H1 (cell line): ENCODE data around the gene COQ10B. TPM values are rescaled to one million over a fixed set of nuclear protein-coding genes. Genes with fewer than 3 reads are reported as not detected.

Experiments
- CTCF ChIA-PET: fragments of 300-600 bp; sonication (Branson Sonifier 250); formaldehyde crosslinking; loops from one replicate; lab custom pipeline; 2021; ENCODE audit not compliant: partially characterized antibody; lab: Charles Lee
- POLR2A ChIA-PET: fragments of 300-600 bp; sonication (Branson Sonifier 250); formaldehyde crosslinking; loops from one replicate; lab custom pipeline; 2021; ENCODE audit warnings: inconsistent platforms; ENCODE audit not compliant: partially characterized antibody; lab: Charles Lee
- DNase-seq, 2 experiments: peaks; one replicate each; pipeline versions ENCODE4 v3.0.0 to v3.0.0-alpha.2; 2010 to 2022; ENCODE audit warnings: low spot score in 2 of 2, low read depth in 1 of 2, mixed read lengths in 1 of 2
- FAIRE-seq: peaks from 2 replicates; lab custom pipeline; 2011; peaks lifted over from hg19 to GRCh38; lab: Jason Lieb, UNC
- H2AFZ ChIP-seq: 2 replicates; pipeline ENCODE4 v1.8.1; 2012; ENCODE audit warnings: low read length, inconsistent platforms
- H2AK5ac ChIP-seq: 2 replicates; pipeline ENCODE4 v1.6.1; 2013; ENCODE audit warnings: low read depth, low read length
- H2BK120ac ChIP-seq: replicated peaks from 2 replicates; pipeline ENCODE3; 2013; ENCODE audit warnings: low read depth, low read length, inconsistent platforms
- H2BK12ac ChIP-seq: 2 replicates; pipeline ENCODE4 v1.6.1; 2013; ENCODE audit warnings: low read depth, low read length
- H2BK15ac ChIP-seq: 2 replicates; pipeline ENCODE4 v1.6.1; 2013; ENCODE audit warnings: low read length
- H2BK20ac ChIP-seq: 2 replicates; pipeline ENCODE4 v1.6.1; 2013; ENCODE audit warnings: low read length
- H2BK5ac ChIP-seq: 2 replicates; pipeline ENCODE4 v1.6.1; 2013; ENCODE audit warnings: low read depth, low read length
- H3K14ac ChIP-seq: 2 replicates; pipeline ENCODE4 v1.6.1; 2013; ENCODE audit warnings: inconsistent platforms; ENCODE audit not compliant: insufficient read length
- H3K18ac ChIP-seq: 2 replicates; pipeline ENCODE4 v1.6.1; 2013; ENCODE audit warnings: low read length; ENCODE audit errors: extremely low read depth
- H3K23ac ChIP-seq: 2 replicates; pipeline ENCODE4 v1.6.1; 2013; ENCODE audit warnings: inconsistent platforms; ENCODE audit not compliant: insufficient read length
- H3K23me2 ChIP-seq: 2 replicates; pipeline ENCODE4 v1.6.1; 2013; ENCODE audit warnings: low read depth, low read length
- H3K27ac ChIP-seq: 2 replicates; pipeline ENCODE4 v1.6.1; 2011; ENCODE audit warnings: low read depth, low read length, inconsistent platforms
- H3K27me3 ChIP-seq, 4 experiments: replicated peaks in 1 of 4; 1 replicate in 1 of 4; 2 replicates in 3 of 4; pipeline versions ENCODE4 v1.6.1 to v1.8.1; 2011 to 2013; ENCODE audit warnings: low read length in 3 of 4, mild to moderate bottlenecking in 3 of 4, inconsistent platforms in 2 of 4, mixed read lengths in 2 of 4, moderate library complexity in 1 of 4; ENCODE audit not compliant: control insufficient read depth in 3 of 4, insufficient read depth in 3 of 4; ENCODE audit errors: extremely low read depth in 1 of 4
- H3K36me3 ChIP-seq, 4 experiments: 2 replicates each; pipeline versions ENCODE4 v1.6.1 to v1.8.1; 2011 to 2013; ENCODE audit warnings: mild to moderate bottlenecking in 4 of 4, low read length in 3 of 4, moderate library complexity in 2 of 4, control low read depth in 1 of 4, inconsistent platforms in 1 of 4; ENCODE audit not compliant: insufficient read depth in 4 of 4, control insufficient read depth in 2 of 4
- H3K4ac ChIP-seq: replicated peaks from 2 replicates; pipeline ENCODE3; 2013; ENCODE audit warnings: low read length, low read depth, mixed read lengths, inconsistent platforms; ENCODE audit not compliant: insufficient read length
- H3K4me1 ChIP-seq, 4 experiments: replicated peaks in 1 of 4; 1 replicate in 1 of 4; 2 replicates in 3 of 4; pipeline versions ENCODE4 v1.6.1 to v1.8.1; 2011 to 2013; ENCODE audit warnings: low read length in 3 of 4, inconsistent platforms in 2 of 4, mixed read lengths in 1 of 4; ENCODE audit not compliant: insufficient read depth in 4 of 4, control insufficient read depth in 3 of 4
- H3K4me2 ChIP-seq, 2 experiments: 2 replicates each; pipeline versions ENCODE4 v1.6.1 to v1.8.1; 2011 to 2013; ENCODE audit warnings: low read depth in 2 of 2, low read length in 2 of 2, control low read depth in 1 of 2, inconsistent platforms in 1 of 2, mild to moderate bottlenecking in 1 of 2; ENCODE audit not compliant: insufficient read depth in 1 of 2
- H3K4me3 ChIP-seq, 4 experiments: fragments of 200-600, 300-600 bp in 1 of 4; sonication (generic), shearing (Covaris generic), sonication (Bioruptor Twin) in 1 of 4; 2 replicates each; pipeline versions ENCODE4 v1.5.1 to v1.8.1; 2011 to 2016; ENCODE audit warnings: low read length in 4 of 4, low read depth in 3 of 4, control low read depth in 2 of 4, inconsistent platforms in 2 of 4, mild to moderate bottlenecking in 2 of 4, mixed read lengths in 1 of 4, moderate library complexity in 1 of 4; ENCODE audit not compliant: insufficient read depth in 2 of 4; ENCODE audit errors: extremely low read depth in 1 of 4
- H3K56ac ChIP-seq: replicated peaks from 2 replicates; pipeline ENCODE3; 2013; ENCODE audit warnings: low read depth, mild to moderate bottlenecking, mixed read lengths, low read length, inconsistent platforms; ENCODE audit not compliant: insufficient read length
- H3K79me1 ChIP-seq: 2 replicates; pipeline ENCODE4 v1.6.1; 2013; ENCODE audit warnings: low read depth, low read length, control low read depth
- H3K79me2 ChIP-seq, 2 experiments: 2 replicates each; pipeline versions ENCODE4 v1.6.1 to v1.8.1; 2012 to 2013; ENCODE audit warnings: low read length in 2 of 2, mild to moderate bottlenecking in 2 of 2, inconsistent platforms in 1 of 2; ENCODE audit not compliant: insufficient read depth in 2 of 2, control insufficient read depth in 1 of 2
- H3K9ac ChIP-seq, 4 experiments: replicated peaks in 1 of 4; 1 replicate in 1 of 4; 2 replicates in 3 of 4; pipeline versions ENCODE4 v1.6.1 to v1.8.1; 2011 to 2013; ENCODE audit warnings: low read depth in 3 of 4, low read length in 3 of 4, control low read depth in 2 of 4, mild to moderate bottlenecking in 2 of 4, moderate library complexity in 2 of 4, inconsistent platforms in 1 of 4; ENCODE audit errors: extremely low read depth in 1 of 4
- H3K9me3 ChIP-seq, 2 experiments: 2 replicates each; pipeline versions ENCODE4 v1.6.1 to v1.8.1; 2012 to 2013; ENCODE audit warnings: mild to moderate bottlenecking in 2 of 2, moderate library complexity in 2 of 2, control low read depth in 1 of 2, inconsistent platforms in 1 of 2, low read depth in 1 of 2, low read length in 1 of 2, mixed read lengths in 1 of 2; ENCODE audit not compliant: insufficient read depth in 2 of 2
- H4K20me1 ChIP-seq, 2 experiments: replicated peaks in 1 of 2; 2 replicates each; pipeline versions ENCODE3 to v1.8.1; 2011 to 2013; ENCODE audit warnings: inconsistent platforms in 2 of 2, low read length in 2 of 2, mild to moderate bottlenecking in 1 of 2; ENCODE audit not compliant: insufficient read depth in 2 of 2, control insufficient read depth in 1 of 2
- H4K5ac ChIP-seq: 2 replicates; pipeline ENCODE4 v1.6.1; 2013; ENCODE audit warnings: low read length, low read depth, mixed read lengths, inconsistent platforms; ENCODE audit not compliant: insufficient read length
- H4K8ac ChIP-seq: 2 replicates; pipeline ENCODE4 v1.8.0; 2013; ENCODE audit warnings: mild to moderate bottlenecking, moderate library complexity, low read length, inconsistent platforms; ENCODE audit not compliant: insufficient read depth; ENCODE audit errors: extremely low read depth
- H4K91ac ChIP-seq: replicated peaks from 2 replicates; pipeline ENCODE3; 2013; ENCODE audit warnings: low read length, mixed read lengths, inconsistent platforms; ENCODE audit not compliant: insufficient read length
- ASH2L ChIP-seq: fragments of 200-600, 300-600 bp; sonication (generic); IDR thresholded peaks from one replicate; pipeline ENCODE4 v1.7.1; 2017; ENCODE audit warnings: low read length
- CBX5 ChIP-seq: fragments of 300-800, 300-1000 bp; sonication (generic); IDR thresholded peaks from 2 replicates; pipeline ENCODE4 v1.7.1; 2016; ENCODE audit warnings: antibody characterized with exemption, low read length, low read depth
- CHD2 ChIP-seq: IDR thresholded peaks from 2 replicates; pipeline ENCODE4 v1.6.1; 2012; ENCODE audit warnings: low read length, improper control_type of control experiment
- EGR1 ChIP-seq: IDR thresholded peaks from 2 replicates; pipeline ENCODE4 v1.6.1; 2011; ENCODE audit warnings: low read depth, low read length, borderline replicate concordance
- EZH2 ChIP-seq: fragments of 200-600 bp; sonication (generic); IDR thresholded peaks from 2 replicates; pipeline ENCODE4 v1.7.1; 2012; ENCODE audit warnings: low read depth, mild to moderate bottlenecking, moderate library complexity, low read length, inconsistent platforms; ENCODE audit not compliant: severe bottlenecking
- GABPA ChIP-seq: IDR thresholded peaks from 2 replicates; pipeline ENCODE4 v1.6.1; 2011; ENCODE audit warnings: mild to moderate bottlenecking, low read length, moderate library complexity, borderline replicate concordance; ENCODE audit not compliant: insufficient read depth
- HDAC6 ChIP-seq: IDR thresholded peaks from one replicate; pipeline ENCODE4 v1.7.1; 2012; ENCODE audit warnings: low read depth, mild to moderate bottlenecking, inconsistent platforms, low read length, moderate library complexity
- POLR2A ChIP-seq, 2 experiments: IDR thresholded peaks; 1 replicate in 1 of 2; 2 replicates in 1 of 2; pipeline ENCODE4 v1.6.1; 2011; ENCODE audit warnings: low read depth in 2 of 2, low read length in 2 of 2, mild to moderate bottlenecking in 2 of 2; ENCODE audit errors: control extremely low read depth in 1 of 2
- RBBP5 ChIP-seq: IDR thresholded peaks from 2 replicates; pipeline ENCODE4 v1.7.1; 2012; ENCODE audit warnings: low read depth, mild to moderate bottlenecking, inconsistent platforms, low read length, moderate library complexity, borderline replicate concordance
- SP4 ChIP-seq: IDR thresholded peaks from 2 replicates; pipeline ENCODE4 v1.6.1; 2012; ENCODE audit warnings: low read length, inconsistent platforms
- SUZ12 ChIP-seq: fragments of 200-600 bp; sonication (generic); IDR thresholded peaks from 2 replicates; pipeline ENCODE4 v1.6.1; 2012; ENCODE audit warnings: mild to moderate bottlenecking, inconsistent platforms, low read length, moderate library complexity, mixed read lengths
- TAF1 ChIP-seq: IDR thresholded peaks from 2 replicates; pipeline ENCODE4 v1.6.1; 2011; ENCODE audit warnings: mild to moderate bottlenecking, low read depth, low read length
- TAF7 ChIP-seq: optimal IDR thresholded peaks from 2 replicates; pipeline ENCODE3; 2011; ENCODE audit warnings: low read depth, mild to moderate bottlenecking, inconsistent platforms, low read length, moderate library complexity, borderline replicate concordance
- WGBS, 2 experiments: shearing (Covaris generic) in 1 of 2; methylation state at CpG; one replicate each; pipeline versions ENCODE4 v1.1.6 to v1.1.7; 2013 to 2015; ENCODE audit warnings: low lambda C conversion rate in 2 of 2, mixed read lengths in 2 of 2, inconsistent platforms in 1 of 2, low coverage in 1 of 2, missing lambda C conversion rate in 1 of 2; ENCODE audit not compliant: insufficient replicate concordance in 2 of 2, insufficient coverage in 1 of 2, insufficient read length in 1 of 2; ENCODE audit errors: extremely low coverage in 1 of 2, missing lambda C conversion rate in 1 of 2; 5-methylcytosine and 5-hydroxymethylcytosine counted together
- polyA plus RNA-seq, 7 experiments: library from polyadenylated mRNA; depleted of rRNA in 3 of 7; stranded (reverse) in 5 of 7; unstranded in 2 of 7; fragments of >200 nt in 5 of 7; fragments of 200-250 nt in 2 of 7; gene quantifications; 1 replicate in 5 of 7; 2 replicates in 1 of 7; 4 replicates in 1 of 7; pipeline versions ENCODE4 v1.2.1 to v1.2.3, GENCODE V29; 2011 to 2013; ENCODE audit warnings: missing spikeins in 2 of 7, mixed read lengths in 2 of 7
- total RNA-seq: library from RNA; stranded (reverse); fragmentation: NEBNext Ultra II Directional; extraction: Animal tissue kit (Norgen Biotek cat#: 25700); gene quantifications from 2 replicates; pipeline ENCODE4 v1.2.1, GENCODE V29; 2021

Gene COQ10B
- total and polyA plus RNA-seq, 2 of the 8 experiments (the other 6 are each of a cell fraction or from before 2014, with no cell fraction given), result 1.9 to 17.3 TPM

DNA sequence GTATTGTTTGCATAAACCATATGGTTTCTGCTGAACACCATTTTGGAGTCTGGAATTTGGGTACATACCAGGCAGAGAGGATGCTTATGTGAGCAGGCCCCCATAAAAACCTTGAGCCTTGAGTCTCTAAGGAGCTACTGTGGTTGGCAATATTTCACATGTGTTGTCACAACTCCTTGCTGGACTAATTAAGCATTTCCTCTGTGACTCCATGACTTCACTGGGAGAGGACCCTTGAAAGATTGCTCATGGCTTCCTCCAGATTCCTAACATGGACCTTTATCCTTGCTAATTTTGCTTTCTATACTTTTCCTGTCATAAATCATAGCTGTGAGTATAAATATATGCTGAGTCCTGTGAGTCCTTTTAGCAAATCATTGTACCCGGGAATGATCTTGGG is 7.6 kb upstream of the COQ10B start:
- H3K56ac ChIP-seq, result no peak overlapping the region
- no peaks in the 10 kb centered on the region for H3K36me3 ChIP-seq
- DNase-seq (no peak), FAIRE-seq (no peak)
- POLR2A ChIA-PET, result no interaction called here
- H3K27me3 ChIP-seq, result no peaks in the 10 kb centered on the region
- H2AK5ac ChIP-seq, result no peak overlapping the region
- H3K4me3 ChIP-seq, result no peak overlapping the region
- CTCF ChIA-PET, result interaction anchor here (0.9 kb wide), 1 partner anchor 745 kb away, joined by 3 read pairs; no protein-coding TSS in a partner anchor
- H3K4me2 ChIP-seq, result no peak overlapping the region
- no peak overlapping the region for H2BK12ac ChIP-seq
- H4K5ac ChIP-seq, result no peak overlapping the region
- 91% methylated on average over 1 of the region's 1 CpG; no CpG with 5 or more reads in 1 of the 2 experiments for WGBS, 2 experiments
- no peaks in the 10 kb centered on the region for H3K79me2 ChIP-seq
- H2BK20ac ChIP-seq, result no peak overlapping the region
- H3K9me3 ChIP-seq, result peaks cover 0 to 3% of the 10 kb centered on the region in 2 experiments; a peak in 1 of 4 replicates
- H3K18ac ChIP-seq, result no peak overlapping the region
- no peak overlapping the region for H2AFZ ChIP-seq
- no peaks in the 10 kb centered on the region for H4K20me1 ChIP-seq
- no peak overlapping the region for H4K91ac ChIP-seq
- H2BK120ac ChIP-seq, result no peak overlapping the region
- H3K4me1 ChIP-seq, result no peaks in the 10 kb centered on the region
- no peak overlapping the region for H3K23ac ChIP-seq
- H3K9ac ChIP-seq, result no peak overlapping the region; a peak in 1 of 7 replicates
- H3K27ac ChIP-seq, result no peak overlapping the region
- H3K14ac ChIP-seq, result no peak overlapping the region
- no peak overlapping the region for H4K8ac ChIP-seq
- H3K79me1 ChIP-seq, result no peaks in the 10 kb centered on the region
- H3K23me2 ChIP-seq, result no peaks in the 10 kb centered on the region; the same call in 1 of the 2 replicates
- no peak overlapping the region for H2BK15ac ChIP-seq
- H3K4ac ChIP-seq, result no peak overlapping the region
- H2BK5ac ChIP-seq, result no peak overlapping the region
- TF ChIP-seq CBX5, result no peak
- TF ChIP-seq GABPA, result no peak
- TF ChIP-seq RBBP5, result no peak
- no peak for TF ChIP-seq SUZ12
- no peak for TF ChIP-seq ASH2L
- TF ChIP-seq CHD2, result no peak
- TF ChIP-seq SP4, result no peak
- no peak for TF ChIP-seq TAF1
- TF ChIP-seq EZH2, result no peak
- no peak for TF ChIP-seq POLR2A (IDR thresholded peaks at IDR 0.05; ENCODE audit: control extremely low read depth in 1 of 2, low read depth in 2 of 2, low read length in 2 of 2)
- TF ChIP-seq TAF7, result no peak
- TF ChIP-seq HDAC6, result no peak
- TF ChIP-seq EGR1, result no peak
